Lung (tissue), 12 donors: ENCODE results near the gene PEX14. TPM values are rescaled to one million over a fixed set of nuclear protein-coding genes. Genes with fewer than 3 reads are reported as not detected.
A peak's percentile ranks its signal among the peaks of the same experiment; 100 is the strongest.
"Not testable (repeated sequence)": the region's sequence is repeated elsewhere in the genome, so short reads cannot be mapped to it uniquely, and the experiment has no call there.

Experiments
- ATAC-seq: fragments of 200-7000 bp; cut with Tn5 transposase; one replicate; pipeline ENCODE4 v1.9.1; 2020; ENCODE audit warnings: moderate number of reproducible peaks; ENCODE audit not compliant: insufficient read depth, low FRiP score
- DNase-seq, 3 donors: peaks; one replicate each; pipeline ENCODE4 v3.0.0-alpha.2; 2013 to 2017
- H3K27ac ChIP-seq, 2 donors: one replicate each; pipeline ENCODE4 v1.5.1; 2013; ENCODE audit warnings: mild to moderate bottlenecking in 2 of 2, moderate library complexity in 2 of 2, control low read depth in 1 of 2, inconsistent platforms in 1 of 2, low read depth in 1 of 2, low read length in 1 of 2
- H3K27me3 ChIP-seq, 3 donors: one replicate each; pipeline ENCODE4 v1.5.1; 2013; ENCODE audit warnings: low read length in 2 of 3; ENCODE audit not compliant: control insufficient read depth in 3 of 3, insufficient read depth in 3 of 3
- H3K36me3 ChIP-seq, 4 donors: one replicate each; pipeline ENCODE4 v1.5.1; 2013; ENCODE audit warnings: low read length in 4 of 4, mild to moderate bottlenecking in 1 of 4, moderate library complexity in 1 of 4; ENCODE audit not compliant: control insufficient read depth in 4 of 4, insufficient read depth in 4 of 4
- H3K4me1 ChIP-seq, 5 donors: one replicate each; pipeline ENCODE4 v1.5.1; 2013; ENCODE audit warnings: low read length in 5 of 5, mild to moderate bottlenecking in 2 of 5, moderate library complexity in 1 of 5; ENCODE audit not compliant: control insufficient read depth in 5 of 5, insufficient read depth in 5 of 5
- H3K4me3 ChIP-seq: one replicate; pipeline ENCODE4 v1.5.1; 2013; ENCODE audit warnings: mild to moderate bottlenecking, control low read depth, moderate library complexity
- H3K9ac ChIP-seq, 2 donors: one replicate each; pipeline ENCODE4 v1.5.1; 2013; ENCODE audit warnings: low read length in 2 of 2, control low read depth in 1 of 2; ENCODE audit not compliant: insufficient read depth in 1 of 2
- H3K9me3 ChIP-seq, 4 donors: one replicate each; pipeline ENCODE4 v1.5.1; 2013; ENCODE audit warnings: low read length in 3 of 4, mild to moderate bottlenecking in 1 of 4, moderate library complexity in 1 of 4; ENCODE audit not compliant: control insufficient read depth in 4 of 4, insufficient read depth in 3 of 4
- WGBS, 2 donors: extraction: QIAGEN DNeasy Blood & Tissue Kit; methylation state at CpG; one replicate each; pipeline ENCODE4 v1.1.7; 2013; 5-methylcytosine and 5-hydroxymethylcytosine counted together
- polyA plus RNA-seq, 2 donors: library from polyadenylated mRNA; stranded (reverse); fragments of 200-250 nt; gene quantifications; one replicate each; pipeline ENCODE4 v1.2.1, GENCODE V29; 2013
- total RNA-seq, 2 donors: library from RNA; depleted of rRNA in 1 of 2; stranded (reverse); fragments of >200 nt in 1 of 2; gene quantifications; one replicate each; pipeline ENCODE4 v1.2.1, GENCODE V29; 2014 to 2021
- TF ChIP-seq, protein P1 (sequence below): IDR thresholded peaks from 2 replicates; pipeline ENCODE4 v1.5.1; 2012; ENCODE audit warnings: mild to moderate bottlenecking; ENCODE audit errors: control extremely low read depth, extremely low read depth
- donor health status: control.
- donor health status: control.
- donor health status: Bipolar disorder and iron deficiency.
- donor health status: healthy.
- donor health status: DM: yes; HTN: yes; CAD: no.

PEX14 gene
- total and polyA plus RNA-seq, 4 donors = 18.1 to 29.2 (median 20.8) TPM

DNA sequence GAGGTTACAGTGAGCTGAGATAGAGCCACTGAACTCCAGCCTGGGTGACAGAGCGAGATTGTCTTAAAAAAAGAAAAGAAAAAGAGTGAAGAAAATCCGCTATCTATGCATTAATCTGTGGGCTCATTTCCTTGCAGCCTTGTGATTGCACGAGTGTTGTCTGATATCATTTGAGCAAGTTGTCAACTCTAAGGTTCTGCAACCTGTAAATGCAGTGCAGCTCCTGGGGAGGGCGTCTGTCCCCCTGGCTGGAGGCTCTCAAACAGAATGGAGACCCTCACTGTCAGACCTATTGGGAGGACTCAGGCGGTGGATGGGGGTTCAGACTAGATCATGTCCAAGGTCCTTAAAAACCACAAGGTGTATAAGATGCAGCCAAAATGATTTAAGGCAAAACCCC, 18.7 kb upstream of the PEX14 start:
- Histone ChIP-seq H3K27ac (no peak overlapping the region), H3K9ac (no peak overlapping the region), H3K9me3 (no peaks in the 10 kb centered on the region), H3K4me1 (peaks cover 0 to 7% (median 0%) of the 10 kb centered on the region in 5 donors), H3K36me3 (peaks cover 0 to 3% (median under 1%) of the 10 kb centered on the region in 4 donors), H3K27me3 (no peaks in the 10 kb centered on the region), H3K4me3 (no peak overlapping the region)
- 87 to 90% methylated on average over 5 of the region's 5 CpGs for WGBS, 2 donors
- TF ChIP-seq, protein P1, sequence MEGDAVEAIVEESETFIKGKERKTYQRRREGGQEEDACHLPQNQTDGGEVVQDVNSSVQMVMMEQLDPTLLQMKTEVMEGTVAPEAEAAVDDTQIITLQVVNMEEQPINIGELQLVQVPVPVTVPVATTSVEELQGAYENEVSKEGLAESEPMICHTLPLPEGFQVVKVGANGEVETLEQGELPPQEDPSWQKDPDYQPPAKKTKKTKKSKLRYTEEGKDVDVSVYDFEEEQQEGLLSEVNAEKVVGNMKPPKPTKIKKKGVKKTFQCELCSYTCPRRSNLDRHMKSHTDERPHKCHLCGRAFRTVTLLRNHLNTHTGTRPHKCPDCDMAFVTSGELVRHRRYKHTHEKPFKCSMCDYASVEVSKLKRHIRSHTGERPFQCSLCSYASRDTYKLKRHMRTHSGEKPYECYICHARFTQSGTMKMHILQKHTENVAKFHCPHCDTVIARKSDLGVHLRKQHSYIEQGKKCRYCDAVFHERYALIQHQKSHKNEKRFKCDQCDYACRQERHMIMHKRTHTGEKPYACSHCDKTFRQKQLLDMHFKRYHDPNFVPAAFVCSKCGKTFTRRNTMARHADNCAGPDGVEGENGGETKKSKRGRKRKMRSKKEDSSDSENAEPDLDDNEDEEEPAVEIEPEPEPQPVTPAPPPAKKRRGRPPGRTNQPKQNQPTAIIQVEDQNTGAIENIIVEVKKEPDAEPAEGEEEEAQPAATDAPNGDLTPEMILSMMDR = no peak
- ATAC-seq = no peak
- DNase-seq = no peak

DNA sequence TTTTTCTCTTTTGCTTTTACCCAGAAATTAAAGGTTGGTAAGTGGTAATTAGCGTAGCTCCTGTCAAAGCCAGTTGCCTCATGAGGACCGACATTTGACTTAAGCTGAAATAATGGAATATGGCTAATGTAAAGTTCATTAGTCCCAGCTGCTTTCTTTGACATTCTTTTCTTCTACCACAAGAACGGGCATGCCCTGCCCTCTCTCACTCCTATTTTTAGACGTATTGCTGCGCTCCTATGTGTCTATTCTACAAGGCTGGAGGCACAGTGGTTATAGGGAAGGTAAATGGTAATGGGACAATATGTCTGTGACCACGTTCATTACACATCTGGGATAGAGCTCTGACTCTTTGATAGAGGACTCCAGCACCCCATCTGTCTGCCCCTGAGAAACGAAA, 18.1 kb upstream of the PEX14 start:
- 83% methylated on average over 7 of the region's 7 CpGs for WGBS, 2 donors
- H3K9me3 ChIP-seq = no peaks in the 10 kb centered on the region
- no peaks in the 10 kb centered on the region for H3K27me3 ChIP-seq
- H3K9ac ChIP-seq = no peak overlapping the region
- no peak overlapping the region for H3K27ac ChIP-seq
- ATAC-seq = no peak
- DNase-seq = no peak
- H3K4me1 ChIP-seq = peaks cover 0 to 3% (median 0%) of the 10 kb centered on the region in 5 donors
- no peak overlapping the region for H3K4me3 ChIP-seq
- TF ChIP-seq, protein P1 = no peak
- peaks cover 0 to 9% (median 4%) of the 10 kb centered on the region in 4 donors for H3K36me3 ChIP-seq

DNA sequence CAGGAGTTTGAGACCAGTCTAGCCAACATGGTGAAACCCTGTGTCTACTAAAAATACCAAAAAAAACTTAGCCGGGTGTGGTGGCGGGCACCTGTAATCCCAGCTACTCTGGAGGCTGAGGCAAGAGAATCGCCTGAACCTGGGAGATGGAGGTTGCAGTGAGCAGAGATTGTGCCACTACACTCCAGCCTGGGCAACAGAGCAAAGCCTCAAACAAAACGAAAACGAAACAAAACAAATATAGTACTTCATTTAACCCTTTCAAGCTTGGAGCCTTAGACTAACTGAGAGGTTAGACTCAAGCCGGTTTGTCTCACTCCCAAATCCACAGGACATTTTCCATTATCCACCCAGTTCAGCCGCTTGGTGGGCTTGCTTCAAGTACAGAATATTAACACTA, 17.3 kb upstream of the PEX14 start:
- Histone ChIP-seq H3K27ac (peak overlapping the region in 1 of 2 donors; percentile 1), H3K36me3 (peaks cover 0 to 11% (median 4%) of the 10 kb centered on the region in 4 donors)
- 55 to 72% methylated on average over 7 of the region's 7 CpGs for WGBS, 2 donors
- H3K9ac ChIP-seq, ATAC-seq, H3K27me3 ChIP-seq, H3K4me1 ChIP-seq, H3K4me3 ChIP-seq, DNase-seq, H3K9me3 ChIP-seq: not testable (repeated sequence)

DNA sequence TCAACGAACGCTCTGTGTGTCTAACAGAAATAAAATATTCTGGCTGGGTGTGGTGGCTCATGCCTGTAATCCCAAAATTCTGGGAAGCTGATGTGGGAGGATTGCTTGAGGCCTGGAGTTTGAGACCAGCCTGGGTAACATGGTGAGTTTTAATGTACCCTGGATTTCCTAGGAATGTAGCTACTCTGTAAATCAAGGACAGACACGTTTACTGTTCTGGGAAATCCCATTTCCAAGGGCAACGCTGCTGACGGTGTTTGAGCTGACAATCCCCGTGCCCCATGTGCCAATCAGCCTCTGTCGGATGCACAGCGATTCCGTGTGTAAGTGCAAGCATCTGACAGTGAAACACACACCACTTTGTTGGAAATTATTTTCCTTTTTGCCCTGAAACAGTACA, 16.9 kb upstream of the PEX14 start:
- 64 to 83% methylated on average over 9 of the region's 9 CpGs for WGBS, 2 donors
- TF ChIP-seq, protein P1 = no peak

More for the DNA sequence above, 16.9 kb upstream of the PEX14 start:
- ATAC-seq = no peak
- Histone ChIP-seq H3K9me3 (no peaks in the 10 kb centered on the region), H3K27me3 (no peaks in the 10 kb centered on the region), H3K4me1 (peaks cover 0 to 4% (median 0%) of the 10 kb centered on the region in 5 donors), H3K27ac (peak overlapping the region in 1 of 2 donors; percentile 1), H3K36me3 (peaks cover 0 to 15% (median 6%) of the 10 kb centered on the region in 4 donors), H3K4me3 (no peak overlapping the region), H3K9ac (no peak overlapping the region)
- no peak for DNase-seq
